ENCODE results near the gene PLEKHB1.

The PLEKHB1 gene

DNA sequence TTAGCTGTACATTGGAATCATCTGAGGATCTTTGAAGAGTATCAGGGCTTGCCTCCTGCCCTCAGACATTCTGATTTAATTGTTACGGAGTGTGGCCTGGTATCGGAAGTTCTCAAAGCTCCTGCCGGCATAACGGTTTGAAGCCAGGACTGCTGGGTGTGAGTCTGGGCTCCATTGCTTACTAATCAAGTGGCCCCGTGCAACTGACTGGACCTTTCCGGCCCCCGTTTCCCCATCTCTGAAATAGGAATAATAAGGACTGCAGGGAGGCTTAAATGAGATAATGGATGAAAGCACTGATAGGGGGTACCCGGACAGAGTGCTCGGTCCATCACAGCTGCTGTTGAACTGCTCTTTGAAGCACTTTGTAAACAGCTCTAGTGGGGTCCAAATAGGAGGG lies 1.7 kb downstream of the PLEKHB1 start:
- peaks cover 0 to 17% (median 8%) of the 10 kb centered on the region in 5 donors for H3K4me1 ChIP-seq (ENCODE audit: control insufficient read depth in 5 of 5, insufficient read depth in 5 of 5, low read length in 5 of 5)
- no peaks in the 10 kb centered on the region for H3K9me3 ChIP-seq (ENCODE audit: control insufficient read depth in 5 of 5, low read length in 5 of 5)
- no peak overlapping the region for H3K4me3 ChIP-seq (ENCODE audit: low read depth in 1 of 5, low read length in 5 of 5)
- H3K9ac ChIP-seq (ENCODE audit: low read length in 5 of 5) = no peak overlapping the region
- H3K27me3 ChIP-seq (ENCODE audit: control insufficient read depth in 5 of 5, insufficient read depth in 4 of 5, low read length in 5 of 5) = peaks cover 0 to 19% (median 18%) of the 10 kb centered on the region in 5 donors
- H3K27ac ChIP-seq (ENCODE audit: low read depth, low read length) = no peak overlapping the region
- H3K36me3 ChIP-seq (ENCODE audit: control insufficient read depth in 5 of 5, insufficient read depth in 5 of 5, low read length in 5 of 5) = no peaks in the 10 kb centered on the region

DNA sequence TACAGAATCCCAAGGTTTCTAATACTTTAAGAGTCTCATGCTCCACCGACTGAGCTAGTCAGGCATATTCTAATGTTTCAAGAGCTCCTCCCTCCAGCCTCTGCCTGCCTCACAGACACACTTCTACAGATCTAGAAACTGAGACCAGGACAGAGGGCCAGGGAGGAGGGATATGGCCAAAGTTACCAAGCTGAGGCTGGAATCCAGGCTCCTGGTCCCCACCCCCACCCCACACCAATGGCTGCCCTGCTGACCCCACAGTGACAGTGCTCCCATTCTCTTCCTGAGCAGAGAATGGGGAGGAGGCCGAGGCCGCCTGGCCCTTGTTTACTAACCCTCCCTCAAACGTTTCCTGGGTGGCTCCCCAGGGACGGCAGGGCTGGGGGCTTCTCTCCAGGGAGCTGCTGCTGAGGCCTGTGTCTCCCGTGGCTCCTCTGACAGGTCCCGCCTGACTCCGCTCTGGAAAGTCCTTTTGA lies 2.2 kb downstream of the PLEKHB1 start:
- no peaks in the 10 kb centered on the region for H3K36me3 ChIP-seq (ENCODE audit: control insufficient read depth in 5 of 5, insufficient read depth in 5 of 5, low read length in 5 of 5)
- peaks cover 0 to 17% (median 8%) of the 10 kb centered on the region in 5 donors for H3K4me1 ChIP-seq (ENCODE audit: control insufficient read depth in 5 of 5, insufficient read depth in 5 of 5, low read length in 5 of 5)
- no peak overlapping the region for H3K4me3 ChIP-seq (ENCODE audit: low read depth in 1 of 5, low read length in 5 of 5)
- no peak overlapping the region for H3K9ac ChIP-seq (ENCODE audit: low read length in 5 of 5)
- H3K27ac ChIP-seq (ENCODE audit: low read depth, low read length) = no peak overlapping the region
- H3K9me3 ChIP-seq (ENCODE audit: control insufficient read depth in 5 of 5, low read length in 5 of 5) = no peaks in the 10 kb centered on the region
- H3K27me3 ChIP-seq (ENCODE audit: control insufficient read depth in 5 of 5, insufficient read depth in 4 of 5, low read length in 5 of 5) = peaks cover 0 to 19% (median 16%) of the 10 kb centered on the region in 5 donors

DNA sequence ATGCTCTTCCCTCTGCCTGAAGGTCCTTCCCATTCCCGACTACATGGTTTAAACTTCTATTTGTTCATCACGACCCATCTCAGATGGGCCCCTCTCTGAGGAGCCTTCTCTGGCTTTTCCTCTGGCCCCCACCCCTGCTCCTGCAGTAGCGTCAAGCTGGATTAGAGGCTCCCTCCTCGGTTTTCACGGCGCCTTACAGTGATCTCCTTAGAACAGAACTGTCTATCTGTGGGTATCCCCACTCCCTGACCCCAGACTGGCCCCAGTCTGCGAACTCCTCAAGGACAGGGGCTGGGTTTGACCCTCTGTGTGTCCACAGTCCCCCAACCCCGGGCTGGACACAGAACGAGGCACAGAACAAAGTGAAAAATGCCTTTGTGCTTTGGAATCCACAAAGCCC lies 2.8 kb downstream of the PLEKHB1 start:
- H3K36me3 ChIP-seq (ENCODE audit: control insufficient read depth in 5 of 5, insufficient read depth in 5 of 5, low read length in 5 of 5) = no peaks in the 10 kb centered on the region
- H3K4me3 ChIP-seq (ENCODE audit: low read depth in 1 of 5, low read length in 5 of 5) = no peak overlapping the region
- peaks cover 0 to 17% (median 8%) of the 10 kb centered on the region in 5 donors for H3K4me1 ChIP-seq (ENCODE audit: control insufficient read depth in 5 of 5, insufficient read depth in 5 of 5, low read length in 5 of 5)
- H3K9ac ChIP-seq (ENCODE audit: low read length in 5 of 5) = no peak overlapping the region
- H3K27me3 ChIP-seq (ENCODE audit: control insufficient read depth in 5 of 5, insufficient read depth in 4 of 5, low read length in 5 of 5) = peaks cover 0 to 19% (median 16%) of the 10 kb centered on the region in 5 donors
- no peaks in the 10 kb centered on the region for H3K9me3 ChIP-seq (ENCODE audit: control insufficient read depth in 5 of 5, low read length in 5 of 5)
- no peak overlapping the region for H3K27ac ChIP-seq (ENCODE audit: low read depth, low read length)

DNA sequence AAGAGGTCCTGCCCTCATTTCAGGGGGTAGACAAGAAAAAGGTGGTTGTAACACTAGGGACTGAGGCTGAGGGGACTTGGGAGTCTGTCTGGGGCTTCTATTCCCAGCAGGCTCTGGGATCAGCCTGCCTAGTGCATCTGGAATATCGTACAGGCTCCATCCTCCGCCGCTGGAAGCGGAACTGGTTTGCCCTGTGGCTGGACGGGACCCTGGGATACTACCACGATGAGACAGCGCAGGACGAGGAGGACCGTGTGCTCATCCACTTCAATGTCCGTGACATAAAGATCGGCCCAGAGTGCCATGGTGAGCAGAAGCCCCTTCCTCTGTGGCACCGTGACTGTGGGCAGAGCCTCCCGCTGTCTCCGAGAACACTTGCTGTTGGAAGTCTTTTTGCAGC lies 4.0 kb downstream of the PLEKHB1 start:
- no peak overlapping the region for H3K9ac ChIP-seq (ENCODE audit: low read length in 5 of 5)
- H3K27ac ChIP-seq (ENCODE audit: low read depth, low read length) = no peak overlapping the region
- H3K4me3 ChIP-seq (ENCODE audit: low read depth in 1 of 5, low read length in 5 of 5) = no peak overlapping the region
- no peaks in the 10 kb centered on the region for H3K36me3 ChIP-seq (ENCODE audit: control insufficient read depth in 5 of 5, insufficient read depth in 5 of 5, low read length in 5 of 5)
- peaks cover 0 to 17% (median 8%) of the 10 kb centered on the region in 5 donors for H3K4me1 ChIP-seq (ENCODE audit: control insufficient read depth in 5 of 5, insufficient read depth in 5 of 5, low read length in 5 of 5)
- H3K9me3 ChIP-seq (ENCODE audit: control insufficient read depth in 5 of 5, low read length in 5 of 5) = no peaks in the 10 kb centered on the region
- H3K27me3 ChIP-seq (ENCODE audit: control insufficient read depth in 5 of 5, insufficient read depth in 4 of 5, low read length in 5 of 5) = peaks cover 0 to 19% (median 11%) of the 10 kb centered on the region in 5 donors

DNA sequence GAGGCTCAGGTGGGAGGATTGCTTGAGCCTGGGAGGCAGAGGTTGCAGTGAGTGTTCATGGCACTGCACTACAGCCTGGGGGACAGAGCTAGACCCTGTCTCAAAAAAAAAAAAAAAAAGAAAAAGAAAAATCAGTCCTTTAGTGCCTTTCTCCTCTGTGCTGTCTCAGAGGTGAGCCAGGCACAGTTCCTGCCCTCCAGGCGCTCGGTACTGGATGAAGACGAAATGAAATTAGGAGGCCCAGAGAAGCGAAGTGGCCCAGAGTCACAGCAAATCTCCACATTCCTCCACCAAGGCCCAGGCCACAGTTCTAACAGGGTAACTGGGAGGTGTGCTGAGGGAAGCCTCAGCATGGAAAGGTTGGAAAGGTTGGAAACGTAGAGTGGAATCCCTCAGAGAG lies 4.9 kb downstream of the PLEKHB1 start:
- no peak overlapping the region for H3K9ac ChIP-seq (ENCODE audit: low read length in 5 of 5)
- H3K4me3 ChIP-seq (ENCODE audit: low read depth in 1 of 5, low read length in 5 of 5) = no peak overlapping the region
- H3K27ac ChIP-seq (ENCODE audit: low read depth, low read length) = no peak overlapping the region
- no peaks in the 10 kb centered on the region for H3K9me3 ChIP-seq (ENCODE audit: control insufficient read depth in 5 of 5, low read length in 5 of 5)
- peaks cover 0 to 10% (median 3%) of the 10 kb centered on the region in 5 donors for H3K27me3 ChIP-seq (ENCODE audit: control insufficient read depth in 5 of 5, insufficient read depth in 4 of 5, low read length in 5 of 5)
- H3K36me3 ChIP-seq (ENCODE audit: control insufficient read depth in 5 of 5, insufficient read depth in 5 of 5, low read length in 5 of 5) = no peaks in the 10 kb centered on the region
- peaks cover 0 to 9% (median 5%) of the 10 kb centered on the region in 5 donors for H3K4me1 ChIP-seq (ENCODE audit: control insufficient read depth in 5 of 5, insufficient read depth in 5 of 5, low read length in 5 of 5)

DNA sequence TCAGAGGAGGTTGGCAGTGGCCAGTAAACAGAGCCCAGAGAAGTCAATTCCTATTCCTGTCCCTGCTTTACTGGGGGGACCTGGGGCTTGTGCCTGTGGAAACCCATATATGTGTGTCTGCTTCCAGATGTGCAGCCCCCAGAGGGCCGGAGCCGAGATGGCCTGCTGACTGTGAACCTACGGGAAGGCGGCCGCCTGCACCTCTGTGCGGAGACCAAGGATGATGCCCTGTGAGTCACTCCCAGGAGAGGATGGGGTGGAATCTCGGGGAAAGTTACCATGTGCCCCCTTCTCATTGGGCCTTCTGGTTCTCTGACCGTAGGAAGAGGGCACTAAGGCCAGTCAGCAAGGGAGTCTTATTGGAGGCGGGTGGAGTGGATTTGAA lies 5.3 kb downstream of the PLEKHB1 start:
- Histone ChIP-seq H3K4me3 (ENCODE audit: low read depth in 1 of 5, low read length in 5 of 5) (no peak overlapping the region), H3K27me3 (ENCODE audit: control insufficient read depth in 5 of 5, insufficient read depth in 4 of 5, low read length in 5 of 5) (peaks cover 0 to 7% (median 3%) of the 10 kb centered on the region in 5 donors), H3K4me1 (ENCODE audit: control insufficient read depth in 5 of 5, insufficient read depth in 5 of 5, low read length in 5 of 5) (peaks cover 0 to 9% (median 5%) of the 10 kb centered on the region in 5 donors), H3K27ac (ENCODE audit: low read depth, low read length) (no peak overlapping the region), H3K36me3 (ENCODE audit: control insufficient read depth in 5 of 5, insufficient read depth in 5 of 5, low read length in 5 of 5) (no peaks in the 10 kb centered on the region), H3K9ac (ENCODE audit: low read length in 5 of 5) (no peak overlapping the region), H3K9me3 (ENCODE audit: control insufficient read depth in 5 of 5, low read length in 5 of 5) (no peaks in the 10 kb centered on the region)

DNA sequence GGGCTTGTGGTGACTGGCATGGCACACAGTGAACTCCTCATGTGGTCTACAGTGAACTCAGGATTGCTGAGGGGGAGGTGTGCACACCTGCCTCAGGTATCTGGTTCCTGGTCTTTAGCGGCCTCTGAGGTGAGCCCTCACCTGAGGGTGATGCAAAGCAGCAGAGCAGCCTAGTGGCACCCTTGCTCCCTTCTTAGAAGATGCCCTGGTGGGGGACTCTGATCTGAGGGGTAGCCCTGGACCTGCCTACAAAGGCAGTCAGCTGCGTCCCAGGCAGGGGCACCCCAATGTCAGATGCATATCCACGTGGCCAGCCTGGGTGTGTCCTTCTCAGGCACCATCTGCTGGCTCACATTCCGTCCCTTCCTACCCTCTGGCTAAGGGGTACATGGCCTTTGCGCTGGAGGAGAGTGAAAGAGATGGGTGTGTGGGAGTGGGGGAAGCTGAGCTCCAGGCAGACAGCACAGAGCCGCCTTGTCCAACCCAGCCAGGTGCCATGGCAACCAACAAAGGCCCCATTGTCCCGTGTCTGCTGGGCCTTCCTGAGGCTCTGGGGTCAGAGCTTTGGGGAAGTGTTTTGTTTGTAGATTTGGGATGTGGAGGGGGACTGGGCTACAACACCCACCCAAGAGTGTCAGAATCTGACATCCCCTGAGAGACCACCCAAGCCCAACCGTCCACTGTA lies 5.8 kb downstream of the PLEKHB1 start:
- Histone ChIP-seq H3K4me3 (ENCODE audit: low read depth in 1 of 5, low read length in 5 of 5) (no peak overlapping the region), H3K27ac (ENCODE audit: low read depth, low read length) (no peak overlapping the region)

DNA sequence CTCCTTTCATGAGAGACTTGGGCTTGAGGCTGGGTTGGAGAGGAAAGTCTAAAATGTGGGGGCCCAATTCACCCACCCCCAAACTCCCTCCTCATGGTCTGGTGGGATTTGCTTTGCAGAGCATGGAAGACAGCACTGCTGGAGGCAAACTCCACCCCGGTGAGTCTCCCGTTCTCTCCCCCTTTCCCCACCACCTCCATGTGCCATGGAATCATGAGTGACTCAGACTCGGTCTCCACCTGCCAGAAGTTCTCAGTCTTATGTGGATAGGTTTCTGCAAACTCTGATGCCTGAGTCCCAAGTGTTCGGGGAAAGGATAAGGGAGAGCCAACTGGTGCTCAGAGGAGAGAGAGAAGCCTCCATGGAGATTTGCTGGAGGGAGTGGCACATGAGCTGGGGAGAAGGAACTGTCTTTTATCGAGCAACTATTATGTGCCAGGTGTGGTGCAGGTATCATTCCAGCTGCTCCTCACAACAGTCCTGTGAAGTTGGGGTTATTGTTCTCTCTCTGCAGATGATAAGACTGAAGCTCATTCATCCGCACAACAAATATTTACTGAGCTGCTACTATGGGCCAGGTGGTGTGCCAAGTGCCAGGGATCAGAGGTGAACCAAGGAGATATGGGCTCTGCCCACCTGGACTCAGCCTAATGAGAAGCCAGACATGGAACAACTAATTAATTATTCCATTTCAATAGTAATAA lies 6.6 kb downstream of the PLEKHB1 start:
- H3K9me3 ChIP-seq (ENCODE audit: control insufficient read depth in 5 of 5, low read length in 5 of 5) = no peaks in the 10 kb centered on the region
- no peaks in the 10 kb centered on the region for H3K4me1 ChIP-seq (ENCODE audit: control insufficient read depth in 5 of 5, insufficient read depth in 5 of 5, low read length in 5 of 5)
- H3K27ac ChIP-seq (ENCODE audit: low read depth, low read length) = no peak overlapping the region
- H3K27me3 ChIP-seq (ENCODE audit: control insufficient read depth in 5 of 5, insufficient read depth in 4 of 5, low read length in 5 of 5) = peaks cover 0 to 7% (median 3%) of the 10 kb centered on the region in 5 donors
- H3K36me3 ChIP-seq (ENCODE audit: control insufficient read depth in 5 of 5, insufficient read depth in 5 of 5, low read length in 5 of 5) = no peaks in the 10 kb centered on the region
- H3K9ac ChIP-seq (ENCODE audit: low read length in 5 of 5) = no peak overlapping the region
- H3K4me3 ChIP-seq (ENCODE audit: low read depth in 1 of 5, low read length in 5 of 5) = no peak overlapping the region

More for the DNA sequence above, 5.8 kb downstream of the PLEKHB1 start:
- peaks cover 0 to 7% (median 3%) of the 10 kb centered on the region in 5 donors for H3K27me3 ChIP-seq (ENCODE audit: control insufficient read depth in 5 of 5, insufficient read depth in 4 of 5, low read length in 5 of 5)
- no peaks in the 10 kb centered on the region for H3K9me3 ChIP-seq (ENCODE audit: control insufficient read depth in 5 of 5, low read length in 5 of 5)
- H3K4me1 ChIP-seq (ENCODE audit: control insufficient read depth in 5 of 5, insufficient read depth in 5 of 5, low read length in 5 of 5) = peaks cover 0 to 7% (median 5%) of the 10 kb centered on the region in 5 donors
- H3K36me3 ChIP-seq (ENCODE audit: control insufficient read depth in 5 of 5, insufficient read depth in 5 of 5, low read length in 5 of 5) = no peaks in the 10 kb centered on the region
- H3K9ac ChIP-seq (ENCODE audit: low read length in 5 of 5) = no peak overlapping the region

DNA sequence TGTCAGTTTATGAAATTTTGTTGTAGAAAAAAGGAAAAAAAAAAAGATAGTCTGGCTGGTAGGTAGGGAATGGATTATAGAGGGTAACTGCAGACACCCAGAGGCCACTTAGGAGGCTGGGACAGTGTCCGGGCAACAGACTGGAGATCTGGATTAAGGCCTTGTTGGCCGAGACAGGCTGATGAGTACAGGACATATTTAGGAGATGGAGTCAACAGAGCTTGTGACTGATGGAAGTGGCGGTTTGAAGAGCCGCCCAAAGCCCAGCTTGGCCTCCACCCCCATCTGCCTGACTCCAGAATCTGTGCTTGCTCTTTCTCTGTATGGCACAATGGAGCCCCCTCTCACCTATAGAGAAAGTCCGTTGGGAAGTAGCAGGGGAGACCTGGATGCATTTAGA lies 7.6 kb downstream of the PLEKHB1 start:
- no peaks in the 10 kb centered on the region for H3K9me3 ChIP-seq (ENCODE audit: control insufficient read depth in 5 of 5, low read length in 5 of 5)
- no peaks in the 10 kb centered on the region for H3K4me1 ChIP-seq (ENCODE audit: control insufficient read depth in 5 of 5, insufficient read depth in 5 of 5, low read length in 5 of 5)
- H3K27me3 ChIP-seq (ENCODE audit: control insufficient read depth in 5 of 5, insufficient read depth in 4 of 5, low read length in 5 of 5) = peaks cover 0 to 7% (median 3%) of the 10 kb centered on the region in 5 donors
- H3K4me3 ChIP-seq (ENCODE audit: low read depth in 1 of 5, low read length in 5 of 5) = no peak overlapping the region
- no peaks in the 10 kb centered on the region for H3K36me3 ChIP-seq (ENCODE audit: control insufficient read depth in 5 of 5, insufficient read depth in 5 of 5, low read length in 5 of 5)
- H3K9ac ChIP-seq (ENCODE audit: low read length in 5 of 5) = no peak overlapping the region
- H3K27ac ChIP-seq (ENCODE audit: low read depth, low read length) = no peak overlapping the region

DNA sequence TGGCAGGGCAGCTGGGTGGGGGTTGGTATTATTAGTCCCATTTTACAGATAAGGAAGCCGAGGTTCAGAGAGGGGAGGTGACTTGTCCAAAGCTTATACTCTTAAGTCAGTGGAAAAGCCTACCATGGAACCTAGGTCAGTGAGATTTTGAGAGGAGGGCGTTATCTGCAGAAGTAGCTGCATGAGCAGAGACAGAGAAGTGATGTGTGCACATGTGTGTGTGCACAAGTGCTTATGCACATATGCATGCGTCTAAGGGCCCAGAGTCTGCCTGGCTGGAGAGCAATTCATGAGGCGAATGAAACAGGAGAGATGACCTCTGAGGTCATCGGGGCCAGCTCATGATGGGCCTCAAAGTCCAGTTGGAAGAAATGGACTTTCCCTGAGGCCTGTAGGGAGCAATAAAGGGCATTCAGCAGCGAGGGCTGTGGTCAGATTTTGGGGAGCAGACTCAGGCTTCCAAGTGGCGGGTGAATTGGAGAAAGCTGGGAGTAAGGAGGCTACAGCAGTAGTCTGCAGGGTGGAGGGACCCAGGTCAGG lies 8.2 kb downstream of the PLEKHB1 start:
- Histone ChIP-seq H3K36me3 (ENCODE audit: control insufficient read depth in 5 of 5, insufficient read depth in 5 of 5, low read length in 5 of 5) (no peaks in the 10 kb centered on the region), H3K27ac (ENCODE audit: low read depth, low read length) (no peak overlapping the region), H3K27me3 (ENCODE audit: control insufficient read depth in 5 of 5, insufficient read depth in 4 of 5, low read length in 5 of 5) (peaks cover 0 to 7% (median 3%) of the 10 kb centered on the region in 5 donors), H3K9me3 (ENCODE audit: control insufficient read depth in 5 of 5, low read length in 5 of 5) (no peaks in the 10 kb centered on the region), H3K4me3 (ENCODE audit: low read depth in 1 of 5, low read length in 5 of 5) (no peak overlapping the region), H3K4me1 (ENCODE audit: control insufficient read depth in 5 of 5, insufficient read depth in 5 of 5, low read length in 5 of 5) (no peaks in the 10 kb centered on the region), H3K9ac (ENCODE audit: low read length in 5 of 5) (no peak overlapping the region)
